ENCODE data around the gene CELF5.
"Not testable (repeated sequence)": the region's sequence is repeated elsewhere in the genome, so short reads cannot be mapped to it uniquely, and the experiment has no call there.

CELF5 gene

DNA sequence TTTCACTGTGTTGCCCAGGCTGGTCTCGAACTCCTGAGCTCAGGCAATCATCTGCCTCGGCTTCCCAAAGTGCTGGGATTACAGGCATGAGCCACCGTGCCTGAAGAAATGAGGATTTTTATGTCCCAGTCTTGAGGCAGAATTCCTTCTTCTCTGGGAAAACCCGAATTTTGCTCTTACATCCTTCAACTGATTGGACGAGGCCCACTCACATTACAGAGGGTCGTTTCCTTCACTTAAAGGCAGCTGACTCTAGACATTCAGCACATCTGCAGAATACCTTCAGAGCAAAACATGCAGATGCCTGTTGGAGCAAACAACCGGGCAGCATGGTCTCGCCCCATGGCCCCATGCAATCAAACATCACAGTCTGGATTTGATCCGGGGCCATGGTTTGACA lies 105.6 kb downstream of the CELF5 start:
- no peak for DNase-seq

GRCh38 chr19:3332232-3332631 lies 107.8 kb downstream of the CELF5 start:
- DNase-seq, result not testable (repeated sequence)

DNA sequence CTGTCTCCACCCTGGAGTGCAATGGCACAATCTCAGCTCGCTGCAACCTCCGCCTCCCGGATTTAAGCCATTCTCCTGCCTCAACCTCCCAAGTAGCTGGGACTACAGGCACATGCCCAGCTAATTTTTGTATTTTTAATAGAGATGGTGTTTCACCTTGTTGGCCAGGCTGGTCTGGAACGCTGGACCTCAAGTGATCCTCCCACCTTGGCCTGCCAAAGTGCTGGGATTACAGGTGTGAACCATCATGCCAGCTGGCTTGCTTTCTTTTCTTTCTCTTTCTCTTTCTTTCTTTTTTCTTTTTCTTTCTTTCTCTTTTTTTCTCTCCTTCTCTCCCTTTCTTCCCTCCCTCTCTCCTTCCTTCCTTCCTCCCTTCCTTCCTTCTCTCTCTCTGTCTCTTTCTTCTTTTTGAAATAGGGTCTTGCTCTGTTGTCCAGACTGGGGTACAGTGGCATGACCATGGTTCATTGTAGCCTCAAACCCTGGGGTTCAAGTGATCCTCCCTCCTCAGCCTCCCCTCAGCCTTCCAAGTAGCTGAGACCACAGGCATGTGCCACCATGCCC lies 108.6 kb downstream of the CELF5 start:
- no peak for DNase-seq

DNA sequence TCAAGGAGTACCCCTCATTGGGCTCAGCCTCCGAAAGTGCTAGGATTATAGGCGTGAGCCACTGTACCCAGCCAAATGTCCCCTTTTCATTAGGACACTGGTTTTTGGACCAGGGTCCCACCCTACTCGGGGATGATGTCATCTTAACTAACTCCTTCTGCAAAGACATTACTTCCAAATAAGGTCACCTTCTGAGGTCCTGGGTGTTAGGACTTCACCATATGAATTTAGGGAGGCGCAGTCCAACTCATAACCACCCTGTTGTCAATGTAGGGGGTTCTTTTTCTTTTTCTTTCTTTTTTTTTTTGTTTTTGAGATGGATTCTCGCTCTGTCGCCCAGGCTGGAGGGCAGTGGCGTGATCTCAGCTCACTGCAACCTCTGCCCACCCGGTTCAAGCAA lies 109.2 kb downstream of the CELF5 start:
- DNase-seq, result no peak

GRCh38 chr19:3334749-3335430 lies 110.4 kb downstream of the CELF5 start:
- DNase-seq, result not testable (repeated sequence)

DNA sequence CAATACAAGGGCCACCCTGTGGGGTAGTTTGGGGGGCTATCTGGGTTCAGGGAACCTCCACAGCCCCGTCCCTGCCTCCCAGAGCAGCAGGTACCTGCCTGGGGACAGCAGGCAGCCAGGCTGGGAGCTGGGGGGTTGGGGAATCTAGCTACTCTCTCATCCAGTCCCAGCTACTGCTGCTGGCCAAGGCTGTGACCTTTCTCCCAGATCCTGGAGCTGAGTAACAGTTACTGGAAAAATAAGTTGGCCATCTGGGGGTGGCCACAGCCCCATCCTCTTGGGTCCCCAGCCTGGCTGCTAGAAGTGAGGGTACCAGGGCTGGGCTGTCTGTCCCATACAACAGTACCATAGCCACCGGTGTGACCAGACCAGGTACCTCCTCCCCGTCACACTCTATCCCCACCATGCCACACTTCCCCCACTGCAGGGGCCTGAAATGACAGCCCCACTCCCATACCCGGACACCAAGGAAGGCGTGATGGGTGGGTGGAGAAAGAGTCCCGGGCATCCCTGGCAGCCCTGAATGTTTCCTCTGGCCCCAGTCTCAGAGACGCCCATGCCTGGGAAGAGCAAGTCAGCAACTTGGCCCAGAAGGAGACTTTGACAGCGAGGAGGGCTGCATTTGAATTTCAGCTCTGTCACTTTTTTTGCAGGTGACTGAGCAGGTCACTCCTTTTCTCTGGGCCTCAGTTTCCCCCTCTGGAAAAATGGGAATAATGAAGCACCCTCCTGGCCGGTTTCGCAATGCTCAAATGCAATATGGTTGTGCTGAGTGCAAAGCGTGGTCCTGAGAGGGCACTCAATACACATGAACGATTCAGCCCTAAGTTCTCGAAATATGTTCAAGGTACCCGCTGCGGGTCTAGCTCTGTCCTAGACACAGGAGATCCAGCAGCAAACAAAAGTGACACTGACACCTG lies 111.2 kb downstream of the CELF5 start:
- no peak for DNase-seq

DNA sequence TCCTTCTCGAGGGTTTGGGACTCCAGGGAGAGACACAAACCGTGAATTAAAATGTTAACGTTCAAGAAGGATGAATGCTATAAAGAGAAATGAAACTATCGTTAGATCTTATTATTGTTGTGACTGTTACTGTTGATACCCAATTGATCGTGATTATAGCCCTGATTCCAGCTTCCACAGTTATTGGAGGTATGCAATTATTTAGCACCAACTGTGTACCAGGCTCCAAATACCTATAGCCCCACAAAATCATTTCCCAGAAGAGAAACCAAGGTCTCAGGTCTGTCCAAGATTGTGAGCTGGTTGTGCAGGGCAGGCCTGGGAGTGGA lies 111.9 kb downstream of the CELF5 start:
- DNase-seq, result no peak

- DNase-seq, result peak; percentile 86
Observed at GRCh38 chr19:3336680-3337523, 112.4 kb downstream of the CELF5 start.

DNA sequence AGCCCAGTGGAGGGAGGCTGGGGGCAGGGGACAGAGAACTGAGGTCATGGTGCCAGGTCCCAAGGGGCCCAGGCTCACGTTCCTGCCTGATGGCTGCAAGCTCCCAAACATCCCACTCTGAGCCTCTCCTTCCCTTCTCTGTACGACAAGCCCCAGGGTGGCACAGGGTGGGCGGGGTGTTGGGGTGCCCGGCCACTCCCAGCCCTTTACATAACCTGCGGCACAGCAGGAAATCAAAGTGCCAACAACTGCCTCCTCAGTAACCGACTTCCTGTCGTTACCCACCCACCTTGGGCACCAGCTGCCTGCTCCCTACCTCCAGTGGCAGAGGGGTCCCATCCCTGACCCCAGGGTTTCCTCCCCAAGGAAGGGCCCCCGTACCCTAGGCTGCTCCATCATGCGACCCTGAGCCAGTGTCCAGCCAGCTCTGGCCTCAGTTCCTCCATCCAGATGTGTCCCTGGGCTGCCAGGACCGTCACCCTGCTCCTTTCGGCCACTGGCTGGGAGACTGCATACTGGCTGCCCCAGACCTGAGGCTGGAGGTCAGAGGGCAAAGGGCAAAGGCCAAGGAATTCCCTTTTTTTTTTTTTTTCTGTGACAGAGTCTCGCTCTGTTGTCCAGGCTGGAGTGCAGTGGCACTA lies 114.2 kb downstream of the CELF5 start:
- no peak for DNase-seq

GRCh38 chr19:3340340-3340739 lies 115.9 kb downstream of the CELF5 start:
- no peak for DNase-seq

GRCh38 chr19:3342246-3342645 lies 117.8 kb downstream of the CELF5 start:
- DNase-seq, result no peak

DNA sequence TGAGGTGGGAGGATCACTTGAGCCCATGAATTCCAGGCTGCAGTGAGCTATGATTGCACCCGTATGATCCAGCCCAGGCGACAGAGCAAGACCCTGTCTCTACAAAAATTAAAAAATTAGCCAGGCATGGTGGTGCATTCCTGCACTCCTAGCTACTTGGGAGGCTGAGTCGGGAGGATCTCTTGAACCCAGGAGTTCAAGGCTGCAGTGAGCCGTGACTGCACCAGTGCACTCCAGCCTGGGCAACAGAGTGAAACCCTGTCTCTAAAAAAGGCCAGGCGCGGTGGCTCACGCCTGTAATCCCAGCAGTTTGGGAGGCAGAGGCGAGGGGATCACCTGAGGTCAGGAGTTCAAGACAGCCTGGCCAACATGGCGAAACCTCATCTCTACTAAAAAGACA lies 118.5 kb downstream of the CELF5 start:
- DNase-seq, result not testable (repeated sequence)

DNA sequence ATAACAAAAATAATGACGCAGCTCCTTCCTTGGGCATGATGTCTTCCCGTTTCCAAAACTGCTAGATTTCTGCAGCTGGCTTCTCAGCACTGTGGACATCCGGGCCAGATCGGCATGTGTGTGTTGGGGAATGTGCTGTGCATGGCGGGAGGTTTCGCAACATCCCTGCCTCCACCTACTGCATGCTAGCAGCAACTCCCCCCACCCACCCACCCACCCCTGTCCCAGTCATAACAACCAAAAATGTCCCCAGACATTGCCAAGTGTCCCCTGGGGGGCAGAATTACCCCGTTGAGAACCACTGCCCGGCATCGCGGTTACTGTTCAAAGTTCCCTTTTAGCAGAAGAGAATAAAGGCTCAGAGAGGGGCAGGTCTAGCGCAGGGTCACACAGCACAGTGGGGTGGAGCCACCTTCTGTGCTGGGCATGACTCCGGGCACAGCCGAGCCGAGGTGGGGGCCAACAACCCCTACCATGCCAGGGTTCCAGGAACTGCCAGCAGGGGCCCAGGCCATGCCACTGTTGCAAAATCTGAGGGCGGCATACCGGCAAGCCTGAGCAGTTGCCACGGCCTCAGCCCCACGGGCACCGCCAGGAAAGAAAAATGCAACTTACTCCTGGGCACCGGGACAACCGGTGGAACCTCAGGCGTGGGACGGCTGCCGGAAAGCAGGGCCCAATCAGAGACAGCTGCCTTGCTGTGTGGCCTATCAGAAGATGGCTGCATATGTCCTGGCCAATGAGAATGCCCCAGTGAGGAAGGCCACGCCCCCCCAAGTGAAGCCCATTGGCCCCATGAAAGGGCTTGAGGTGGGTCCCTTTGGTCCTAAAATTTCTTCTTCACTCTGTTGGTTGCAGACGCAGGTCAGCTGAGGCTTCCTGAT lies 119.4 kb downstream of the CELF5 start:
- DNase-seq, result peak; percentile 41

DNA sequence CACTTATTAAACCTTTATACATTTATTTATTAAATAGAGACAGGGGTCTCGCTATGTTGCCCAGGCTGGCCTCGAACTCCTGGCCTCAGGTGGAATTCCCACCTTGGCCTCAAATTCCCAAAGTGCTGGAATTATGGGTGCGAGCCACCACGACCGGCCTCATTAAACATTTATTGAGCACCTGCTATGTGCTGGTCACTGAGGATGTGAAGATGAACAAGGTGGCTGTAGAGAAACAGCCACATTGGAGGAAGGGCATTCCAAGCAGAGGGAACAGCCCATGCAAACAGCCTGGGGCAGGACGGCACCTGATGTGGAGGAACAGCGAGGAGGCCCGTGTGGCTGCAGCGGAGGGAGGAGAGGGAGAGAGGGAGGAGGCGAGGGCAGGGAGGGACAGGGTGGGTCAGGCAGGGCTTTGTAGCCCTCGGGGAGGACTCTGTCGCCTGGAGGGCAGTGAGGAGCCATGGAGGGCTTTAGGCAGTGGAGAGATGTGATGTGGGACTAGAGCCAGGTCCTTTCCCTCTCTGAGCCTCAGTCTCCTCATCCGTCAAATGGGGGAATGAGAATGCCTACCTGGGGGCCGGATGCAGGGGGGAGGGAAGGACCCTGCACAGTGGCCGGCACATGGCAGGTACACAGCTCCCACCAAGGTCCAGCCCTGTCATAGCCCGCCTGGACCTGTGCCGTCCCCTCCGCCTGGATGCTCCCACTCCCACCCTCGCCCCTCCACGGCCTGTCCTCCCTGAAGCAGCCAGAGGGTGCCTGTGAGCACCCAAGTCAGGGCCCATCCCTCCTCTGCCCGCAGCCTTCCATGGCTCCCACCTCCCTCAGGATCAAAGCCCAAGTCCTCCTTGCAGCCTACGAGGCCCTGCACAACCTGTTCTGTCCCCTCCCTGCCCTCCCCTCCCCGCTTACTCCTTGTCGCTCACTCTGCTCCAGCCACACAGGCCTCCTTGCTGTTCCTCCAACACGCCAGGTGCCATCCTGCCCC lies 120.4 kb downstream of the CELF5 start:
- DNase-seq, result no peak

- DNase-seq, result no peak
Observed at GRCh38 chr19:3345850-3346460, 121.5 kb downstream of the CELF5 start.
